ENCODE results near the gene C12orf60.

The C12orf60 gene

GRCh38 chr12:14871886-14872285 is 68.4 kb downstream of the C12orf60 start:
- no peak overlapping the region for H3K4me3 ChIP-seq (ENCODE audit: low read length)
- no peak for DNase-seq (ENCODE audit: low read depth)
- TF ChIP-seq, protein P1, sequence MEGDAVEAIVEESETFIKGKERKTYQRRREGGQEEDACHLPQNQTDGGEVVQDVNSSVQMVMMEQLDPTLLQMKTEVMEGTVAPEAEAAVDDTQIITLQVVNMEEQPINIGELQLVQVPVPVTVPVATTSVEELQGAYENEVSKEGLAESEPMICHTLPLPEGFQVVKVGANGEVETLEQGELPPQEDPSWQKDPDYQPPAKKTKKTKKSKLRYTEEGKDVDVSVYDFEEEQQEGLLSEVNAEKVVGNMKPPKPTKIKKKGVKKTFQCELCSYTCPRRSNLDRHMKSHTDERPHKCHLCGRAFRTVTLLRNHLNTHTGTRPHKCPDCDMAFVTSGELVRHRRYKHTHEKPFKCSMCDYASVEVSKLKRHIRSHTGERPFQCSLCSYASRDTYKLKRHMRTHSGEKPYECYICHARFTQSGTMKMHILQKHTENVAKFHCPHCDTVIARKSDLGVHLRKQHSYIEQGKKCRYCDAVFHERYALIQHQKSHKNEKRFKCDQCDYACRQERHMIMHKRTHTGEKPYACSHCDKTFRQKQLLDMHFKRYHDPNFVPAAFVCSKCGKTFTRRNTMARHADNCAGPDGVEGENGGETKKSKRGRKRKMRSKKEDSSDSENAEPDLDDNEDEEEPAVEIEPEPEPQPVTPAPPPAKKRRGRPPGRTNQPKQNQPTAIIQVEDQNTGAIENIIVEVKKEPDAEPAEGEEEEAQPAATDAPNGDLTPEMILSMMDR (conservative IDR thresholded peaks at IDR 0.05; ENCODE audit: low read depth, low read length): no peak

DNA sequence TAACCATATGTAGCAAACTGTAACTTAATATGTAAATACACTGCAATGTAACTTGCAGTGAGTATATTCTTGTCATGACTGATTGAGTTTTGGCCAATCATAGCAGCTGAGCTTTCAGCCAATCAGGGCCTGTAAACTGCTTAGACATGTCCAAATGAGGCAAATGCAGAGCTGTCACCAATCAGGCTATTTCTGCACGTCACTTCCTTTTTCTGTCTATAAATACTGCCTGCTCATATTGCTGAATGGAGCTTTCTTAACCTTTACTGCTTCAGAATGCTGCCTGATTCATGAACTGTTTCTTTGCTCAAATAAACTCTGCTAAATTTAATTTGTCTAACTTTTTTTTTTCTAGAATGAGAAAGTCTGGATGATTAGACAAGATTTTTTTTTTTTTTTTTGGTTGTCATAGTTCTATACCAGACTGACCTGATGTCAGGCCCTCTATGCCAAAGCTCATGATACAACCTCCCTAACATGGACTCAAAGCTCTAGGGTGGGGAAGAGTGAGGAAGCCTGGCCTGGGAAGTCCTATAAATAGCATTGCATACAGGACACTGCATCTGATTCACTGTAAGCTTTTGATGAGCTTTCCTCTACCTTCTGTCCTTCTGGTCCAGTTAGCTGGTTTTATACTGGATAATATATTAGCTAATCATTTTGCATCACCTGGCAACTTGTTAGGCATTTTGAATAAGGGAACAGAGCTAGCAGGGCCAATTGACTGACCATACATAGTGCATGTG is 70.1 kb downstream of the C12orf60 start:
- H3K4me3 ChIP-seq (ENCODE audit: low read length): no peak overlapping the region
- TF ChIP-seq, protein P1 (conservative IDR thresholded peaks at IDR 0.05; ENCODE audit: low read depth, low read length): no peak
- DNase-seq (ENCODE audit: low read depth): no peak
